PC-9 (cell line): ENCODE measurements around the gene UBE2V1. TPM values are rescaled to one million over a fixed set of nuclear protein-coding genes. Genes with fewer than 3 reads are reported as not detected.

Source experiments
- BruUV-seq: library from RNA; stranded (reverse); fragments of 400-500 nt; replicated peaks from 2 replicates; lab custom pipeline; 2021; lab: Mats Ljungman, UMichigan
- CTCF ChIA-PET: fragments of 300-600 bp; sonication (Branson Sonifier 250); formaldehyde crosslinking; loops from one replicate; lab custom pipeline; 2022; ENCODE audit warnings: antibody characterized with exemption; lab: Charles Lee
- POLR2A ChIA-PET: fragments of 300-600 bp; sonication (Branson Sonifier 250); formaldehyde crosslinking; loops from one replicate; lab custom pipeline; 2022; ENCODE audit warnings: antibody characterized with exemption; ENCODE audit not compliant: unreplicated experiment; lab: Charles Lee
- DNase-seq, 2 experiments: peaks; one replicate each; pipeline versions ENCODE4 v3.0.0 to v3.0.0-alpha.2; 2015 to 2022; ENCODE audit warnings: mixed read lengths in 1 of 2
- H2AFZ ChIP-seq: fragments of 200-600 bp; sonication (generic); 2 replicates; pipeline ENCODE4 v1.8.1; 2017; ENCODE audit warnings: antibody characterized with exemption
- H3F3A ChIP-seq: fragments of 200-600 bp; sonication (generic); 2 replicates; pipeline ENCODE4 v1.8.1; 2017; ENCODE audit warnings: antibody characterized with exemption, mild to moderate bottlenecking, low read depth; ENCODE audit not compliant: insufficient read depth
- H3K27ac ChIP-seq: fragments of 200-600 bp; sonication (generic); 2 replicates; pipeline ENCODE4 v1.6.1; 2016; ENCODE audit warnings: mixed run types
- H3K27me3 ChIP-seq: fragments of 200-600 bp; sonication (generic); 2 replicates; pipeline ENCODE4 v1.6.1; 2016; ENCODE audit warnings: low read depth, mixed run types; ENCODE audit not compliant: insufficient read depth
- H3K36me3 ChIP-seq: fragments of 200-600 bp; sonication (generic); 2 replicates; pipeline ENCODE4 v1.6.1; 2016; ENCODE audit warnings: low read depth, mixed run types
- H3K4me1 ChIP-seq: fragments of 200-600 bp; sonication (generic); replicated peaks from 2 replicates; pipeline ENCODE4 v1.6.1; 2016; ENCODE audit warnings: mixed run types; ENCODE audit not compliant: insufficient read depth
- H3K4me2 ChIP-seq: fragments of 200-600 bp; sonication (generic); 2 replicates; pipeline ENCODE4 v1.6.1; 2017; ENCODE audit warnings: mixed run types
- H3K4me3 ChIP-seq: fragments of 200-600 bp; sonication (generic); 2 replicates; pipeline ENCODE4 v1.6.1; 2016; ENCODE audit warnings: mixed run types
- H3K79me2 ChIP-seq: fragments of 200-600 bp; sonication (generic); 2 replicates; pipeline ENCODE4 v1.6.1; 2017; ENCODE audit warnings: low read depth, mixed run types
- H3K9me2 ChIP-seq: fragments of 200-600 bp; sonication (generic); 2 replicates; pipeline ENCODE4 v1.8.1; 2017; ENCODE audit warnings: mild to moderate bottlenecking; ENCODE audit not compliant: insufficient read depth
- H3K9me3 ChIP-seq: fragments of 200-600 bp; sonication (generic); 2 replicates; pipeline ENCODE4 v1.8.1; 2016; ENCODE audit warnings: low read depth; ENCODE audit not compliant: insufficient read depth
- H4K20me1 ChIP-seq: fragments of 200-600 bp; sonication (generic); 2 replicates; pipeline ENCODE4 v1.8.1; 2017; ENCODE audit not compliant: insufficient read depth
- CTCF ChIP-seq: fragments of 200-600 bp; sonication (generic); conservative IDR thresholded peaks from 2 replicates; pipeline ENCODE4 v1.6.1; 2017; ENCODE audit warnings: mixed run types, antibody characterized with exemption, mild to moderate bottlenecking, moderate library complexity
- EZH2 ChIP-seq: fragments of 200-600 bp; sonication (generic); IDR thresholded peaks from 2 replicates; pipeline ENCODE4 v1.8.0; 2017; ENCODE audit warnings: antibody characterized with exemption, low read depth
- intact Hi-C: fragments of 100-400 bp; cut with micrococcal nuclease; formaldehyde crosslinking; loops from one replicate; pipeline ENCODE4 v1.10.0; 2022; ENCODE audit not compliant: unreplicated experiment
- total RNA-seq: library from RNA; stranded (reverse); gene quantifications from 2 replicates; pipeline ENCODE4 v1.2.3, GENCODE V29; 2021

The UBE2V1 gene
- total RNA-seq, 1 experiment from 2014 or later, result 174 TPM

GRCh38 chr20:50057714-50058053 lies 55.3 kb downstream of the UBE2V1 start:
- POLR2A ChIA-PET, result no interaction called here
- no peaks in the 10 kb centered on the region for H4K20me1 ChIP-seq

GRCh38 chr20:50056951-50057713 lies 55.8 kb downstream of the UBE2V1 start:
- intact Hi-C loops, result no loop called here
- CTCF ChIA-PET, result no interaction called here

More at GRCh38 chr20:50057714-50058053, 55.3 kb downstream of the UBE2V1 start:
- Histone ChIP-seq H3K9me2 (no peaks in the 10 kb centered on the region), H3K9me3 (no peaks in the 10 kb centered on the region), H3K27me3 (no peaks in the 10 kb centered on the region), H2AFZ (no peak overlapping the region), H3K4me2 (no peak overlapping the region), H3K4me1 (peaks cover 7% of the 10 kb centered on the region; the same call in 1 of the 2 replicates), H3K27ac (no peak overlapping the region), H3K36me3 (no peaks in the 10 kb centered on the region), H3K4me3 (no peak overlapping the region), H3K79me2 (no peaks in the 10 kb centered on the region), H3F3A (peaks cover 15% of the 10 kb centered on the region; the same call in 1 of the 2 replicates)
- TF ChIP-seq EZH2 (no peak), CTCF (no peak)
- no peak for DNase-seq
- intact Hi-C loops, result no loop called here
- BruUV-seq, result no TSS peak
- CTCF ChIA-PET, result interaction anchor here (0.7 kb wide), 1 partner anchor 52 kb away, joined by 4 read pairs; no protein-coding TSS in a partner anchor

GRCh38 chr20:50056408-50056926 lies 56.5 kb downstream of the UBE2V1 start:
- no peak for DNase-seq
- no peak overlapping the region for H2AFZ ChIP-seq
- no peaks in the 10 kb centered on the region for H3K27me3 ChIP-seq
- peaks cover 15% of the 10 kb centered on the region; the same call in 1 of the 2 replicates for H3F3A ChIP-seq
- BruUV-seq, result no TSS peak
- H4K20me1 ChIP-seq, result no peaks in the 10 kb centered on the region
- ChIA-PET CTCF (no interaction called here), POLR2A (no interaction called here)
- H3K4me3 ChIP-seq, result no peak overlapping the region
- no peak overlapping the region for H3K27ac ChIP-seq
- TF ChIP-seq CTCF (no peak), EZH2 (no peak)
- no peak overlapping the region for H3K4me2 ChIP-seq
- intact Hi-C loops, result no loop called here
- H3K4me1 ChIP-seq, result peaks cover 7% of the 10 kb centered on the region; the same call in 1 of the 2 replicates
- H3K36me3 ChIP-seq, result no peaks in the 10 kb centered on the region
- H3K79me2 ChIP-seq, result no peaks in the 10 kb centered on the region
- no peaks in the 10 kb centered on the region for H3K9me2 ChIP-seq
- H3K9me3 ChIP-seq, result no peaks in the 10 kb centered on the region

More at GRCh38 chr20:50056951-50057713, 55.8 kb downstream of the UBE2V1 start:
- Histone ChIP-seq H4K20me1 (no peaks in the 10 kb centered on the region), H3K36me3 (no peaks in the 10 kb centered on the region), H3K27ac (no peak overlapping the region), H3K9me3 (no peaks in the 10 kb centered on the region), H3K9me2 (no peaks in the 10 kb centered on the region), H2AFZ (no peak overlapping the region), H3K27me3 (no peaks in the 10 kb centered on the region), H3K79me2 (no peaks in the 10 kb centered on the region), H3K4me1 (peaks cover 7% of the 10 kb centered on the region; the same call in 1 of the 2 replicates), H3F3A (peaks cover 15% of the 10 kb centered on the region; the same call in 1 of the 2 replicates), H3K4me2 (no peak overlapping the region), H3K4me3 (no peak overlapping the region)
- POLR2A ChIA-PET, result no interaction called here
- TF ChIP-seq EZH2, result no peak
- TF ChIP-seq CTCF, result no peak
- no TSS peak for BruUV-seq
- DNase-seq, result no peak
